ENCODE measurements around the gene PHPT1.

The PHPT1 gene

DNA sequence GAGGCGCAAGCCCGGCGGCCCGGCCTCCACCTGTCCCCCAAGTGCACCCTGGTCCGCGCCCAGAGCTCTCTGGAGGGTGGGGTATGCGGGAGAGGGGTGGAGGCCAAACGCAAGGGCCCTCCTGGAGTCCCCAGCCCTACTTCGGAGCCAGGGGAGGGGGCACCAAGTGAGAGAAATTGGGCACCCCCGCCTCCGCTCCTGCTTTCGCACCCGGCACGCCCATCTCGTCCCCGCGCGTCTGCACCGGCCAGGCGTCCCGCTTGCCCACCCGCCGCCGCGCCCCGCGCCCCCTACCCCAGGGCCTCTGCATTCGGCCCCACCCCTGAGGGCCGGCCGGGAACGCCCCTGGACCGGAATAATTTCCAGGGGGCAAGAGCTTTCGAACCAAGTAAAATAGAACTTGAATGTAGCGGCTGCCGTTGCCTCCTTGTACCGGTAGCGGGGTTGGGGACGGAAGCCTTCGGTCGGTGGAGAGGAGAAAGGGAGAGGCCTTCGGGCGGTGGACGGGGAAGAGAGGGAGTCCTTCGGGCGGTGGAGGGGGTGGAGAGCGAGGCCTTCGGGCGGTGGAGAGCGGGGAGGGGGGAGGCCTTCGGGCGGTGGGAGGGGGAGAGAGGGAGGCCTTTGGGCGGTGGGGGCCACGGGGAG, 694 bp upstream of the PHPT1 start:
- DNase-seq, result no peak

DNA sequence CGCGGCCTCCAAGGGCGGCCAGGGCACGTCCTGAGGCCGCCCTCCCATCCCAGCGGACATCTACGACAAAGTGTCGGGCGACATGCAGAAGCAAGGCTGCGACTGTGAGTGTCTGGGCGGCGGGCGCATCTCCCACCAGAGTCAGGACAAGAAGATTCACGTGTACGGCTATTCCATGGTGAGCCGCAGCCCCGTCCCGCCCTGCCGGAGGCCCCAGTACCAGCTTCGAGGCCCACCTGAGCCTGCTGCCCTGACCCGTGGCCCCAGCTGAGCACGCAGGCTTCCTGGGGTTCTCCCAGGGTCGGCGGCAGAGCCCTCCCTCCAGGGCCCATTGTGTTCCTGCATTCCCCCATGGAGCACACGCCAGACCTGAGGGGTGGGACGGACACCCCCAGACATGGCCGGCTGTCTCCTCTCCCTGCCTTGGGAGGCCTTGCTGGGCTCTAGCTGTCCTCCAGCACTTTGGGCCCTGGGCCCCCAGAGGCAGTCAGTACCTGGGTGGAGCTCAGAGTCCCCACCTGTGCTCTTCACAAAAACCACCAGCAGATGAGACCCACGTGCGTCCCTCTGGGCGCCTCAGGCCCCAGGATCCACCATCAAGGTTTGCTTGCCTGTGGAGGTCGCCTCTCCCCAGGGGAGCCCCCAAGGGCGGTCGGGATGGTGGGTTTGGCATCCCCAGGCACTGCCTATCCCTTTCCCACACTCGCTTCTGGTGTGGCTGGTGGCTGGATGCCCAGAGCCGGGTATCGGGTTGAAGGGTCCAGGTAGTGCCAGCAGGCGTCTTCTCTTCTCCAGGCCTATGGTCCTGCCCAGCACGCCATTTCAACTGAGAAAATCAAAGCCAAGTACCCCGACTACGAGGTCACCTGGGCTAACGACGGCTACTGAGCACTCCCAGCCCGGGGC, 1.0 kb downstream of the PHPT1 start:
- DNase-seq, result no peak

DNA sequence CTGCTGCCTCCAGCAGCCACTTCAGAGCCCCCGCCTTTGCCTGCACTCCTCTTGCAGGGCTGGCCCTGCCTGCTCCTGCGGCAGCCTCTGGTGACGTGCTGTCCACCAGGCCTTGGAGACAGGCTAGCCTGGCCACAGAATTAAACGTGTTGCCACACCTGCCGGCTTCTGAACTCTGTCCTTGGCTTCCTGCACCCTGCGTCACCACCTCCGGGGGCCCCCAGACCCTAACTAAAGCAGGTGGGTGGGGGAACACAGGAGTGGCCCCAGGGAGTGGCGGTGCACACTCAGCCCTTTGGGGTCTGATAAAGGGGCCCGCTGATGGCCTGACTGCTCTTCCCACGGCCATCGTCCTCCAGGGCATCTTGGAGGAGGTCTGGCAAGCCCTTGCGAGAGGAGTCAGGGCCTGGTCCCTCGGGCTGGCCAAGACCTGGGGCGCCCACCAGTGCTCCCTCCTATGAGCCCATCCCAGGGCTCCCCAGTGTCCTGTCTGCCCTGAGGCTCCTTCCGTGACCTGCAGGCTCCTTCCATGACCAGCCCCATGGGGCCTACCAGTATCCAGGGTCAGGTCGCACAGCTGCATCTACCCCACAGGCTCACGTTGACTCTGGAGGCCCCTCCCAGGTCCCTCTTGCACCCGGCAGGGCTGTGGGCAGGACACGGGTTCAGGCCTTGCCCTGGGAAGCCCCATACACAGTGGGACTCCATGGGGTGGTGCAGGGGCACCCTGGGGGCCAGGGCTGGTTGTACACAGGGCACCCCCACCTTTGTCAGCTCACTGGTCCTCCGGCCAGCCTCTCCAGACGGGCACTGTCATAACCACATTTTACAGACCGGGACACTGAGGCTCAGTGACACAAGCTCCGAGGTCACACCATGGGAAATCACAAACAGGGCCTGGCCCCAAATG, 1.9 kb downstream of the PHPT1 start:
- DNase-seq, result no peak

DNA sequence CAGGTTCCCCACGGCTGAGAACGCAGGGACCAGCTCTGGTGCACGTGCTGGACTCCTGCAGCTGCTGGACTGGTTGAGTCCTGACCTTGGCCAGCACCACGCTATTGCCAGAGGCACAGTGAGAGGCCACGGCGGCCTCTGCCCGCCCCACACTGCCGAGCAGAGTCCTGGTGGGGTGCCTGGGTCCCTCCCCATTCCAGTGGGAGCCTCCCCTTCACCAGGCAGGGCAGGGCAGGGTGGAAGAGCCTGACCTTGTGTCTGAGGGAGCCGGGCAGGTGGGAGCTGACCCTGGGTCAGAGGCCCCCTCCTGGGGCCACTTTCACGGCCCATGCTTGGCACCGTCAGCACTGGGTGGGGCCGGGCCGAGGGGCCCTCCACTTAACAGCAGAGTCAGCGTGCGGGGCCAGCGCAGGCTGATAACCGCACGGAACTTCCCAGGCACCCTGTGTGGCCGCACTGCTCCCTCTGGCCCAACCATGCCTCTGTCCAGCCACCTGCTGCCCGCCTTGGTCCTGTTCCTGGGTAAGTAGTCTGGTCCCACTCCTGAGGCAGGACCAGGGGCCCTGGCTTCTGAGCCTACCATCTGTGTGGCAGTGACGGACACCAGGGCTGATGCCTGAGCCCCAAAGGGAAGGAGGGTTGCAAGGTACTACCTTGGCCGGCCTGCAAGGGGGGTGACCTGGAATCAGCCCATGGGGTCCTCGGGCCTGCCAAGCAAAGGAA, 2.9 kb downstream of the PHPT1 start, which contains the start of gene MAMDC4:
TSS of gene MAMDC4 (plus strand) at position 406 of the 723 bp plus-strand sequence. CDS start at position 477, 71 bp downstream.
- no peak for DNase-seq

DNA sequence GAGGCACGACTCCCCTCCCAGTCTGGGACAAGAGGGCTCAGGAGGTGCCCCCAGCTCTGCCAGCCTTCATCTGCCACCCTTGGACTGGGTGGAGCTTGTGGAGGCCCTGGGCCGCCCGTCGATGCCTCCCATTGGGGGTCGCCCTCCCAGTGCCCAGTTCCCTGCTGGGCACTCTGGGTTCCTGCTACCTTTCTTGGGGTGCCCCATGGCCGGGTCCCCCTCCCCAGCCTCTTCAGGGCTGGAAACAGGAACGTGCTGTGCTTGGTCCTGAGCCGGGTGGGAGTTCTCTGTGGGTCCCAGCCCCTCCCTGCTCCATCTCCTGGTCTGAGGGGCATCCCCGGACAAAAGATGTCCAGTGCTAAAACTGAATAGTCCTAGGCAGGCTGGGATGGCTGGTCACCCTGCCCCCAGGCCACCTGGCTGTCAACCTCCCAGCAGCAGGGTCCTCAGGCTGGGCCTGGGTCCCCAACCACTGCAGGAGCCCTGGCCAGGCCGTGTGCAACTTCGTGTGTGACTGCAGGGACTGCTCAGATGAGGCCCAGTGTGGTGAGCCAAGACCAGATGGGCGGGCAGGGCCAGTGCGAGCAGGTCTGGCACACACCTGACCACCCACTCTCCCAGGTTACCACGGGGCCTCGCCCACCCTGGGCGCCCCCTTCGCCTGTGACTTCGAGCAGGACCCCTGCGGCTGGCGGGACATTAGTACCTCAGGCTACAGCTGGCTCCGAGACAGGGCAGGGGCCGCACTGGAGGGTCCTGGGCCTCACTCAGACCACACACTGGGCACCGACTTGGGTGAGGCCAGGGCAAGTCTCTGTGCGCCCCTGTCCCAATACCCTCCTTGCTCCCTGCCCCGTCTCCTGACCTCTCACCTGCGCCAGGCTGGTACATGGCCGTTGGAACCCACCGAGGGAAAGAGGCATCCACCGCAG, 3.7 kb downstream of the PHPT1 start:
- DNase-seq, result no peak

DNA sequence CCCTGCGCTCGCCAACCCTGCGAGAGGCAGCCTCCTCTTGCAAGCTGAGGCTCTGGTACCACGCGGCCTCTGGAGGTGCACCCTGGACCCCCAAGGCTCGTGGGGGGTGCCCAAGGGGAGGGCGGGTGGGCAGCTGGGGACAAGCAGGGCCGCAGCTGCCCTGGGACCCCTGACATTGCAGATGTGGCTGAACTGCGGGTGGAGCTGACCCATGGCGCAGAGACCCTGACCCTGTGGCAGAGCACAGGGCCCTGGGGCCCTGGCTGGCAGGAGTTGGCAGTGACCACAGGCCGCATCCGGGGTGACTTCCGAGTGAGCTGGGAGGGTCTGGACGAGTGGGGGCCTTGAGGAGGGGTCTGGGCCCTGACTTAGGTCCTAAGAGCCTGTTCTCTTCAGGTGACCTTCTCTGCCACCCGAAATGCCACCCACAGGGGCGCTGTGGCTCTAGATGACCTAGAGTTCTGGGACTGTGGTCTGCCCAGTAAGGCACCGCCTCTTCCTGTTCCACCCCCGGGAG, 4.4 kb downstream of the PHPT1 start:
- no peak for DNase-seq

DNA sequence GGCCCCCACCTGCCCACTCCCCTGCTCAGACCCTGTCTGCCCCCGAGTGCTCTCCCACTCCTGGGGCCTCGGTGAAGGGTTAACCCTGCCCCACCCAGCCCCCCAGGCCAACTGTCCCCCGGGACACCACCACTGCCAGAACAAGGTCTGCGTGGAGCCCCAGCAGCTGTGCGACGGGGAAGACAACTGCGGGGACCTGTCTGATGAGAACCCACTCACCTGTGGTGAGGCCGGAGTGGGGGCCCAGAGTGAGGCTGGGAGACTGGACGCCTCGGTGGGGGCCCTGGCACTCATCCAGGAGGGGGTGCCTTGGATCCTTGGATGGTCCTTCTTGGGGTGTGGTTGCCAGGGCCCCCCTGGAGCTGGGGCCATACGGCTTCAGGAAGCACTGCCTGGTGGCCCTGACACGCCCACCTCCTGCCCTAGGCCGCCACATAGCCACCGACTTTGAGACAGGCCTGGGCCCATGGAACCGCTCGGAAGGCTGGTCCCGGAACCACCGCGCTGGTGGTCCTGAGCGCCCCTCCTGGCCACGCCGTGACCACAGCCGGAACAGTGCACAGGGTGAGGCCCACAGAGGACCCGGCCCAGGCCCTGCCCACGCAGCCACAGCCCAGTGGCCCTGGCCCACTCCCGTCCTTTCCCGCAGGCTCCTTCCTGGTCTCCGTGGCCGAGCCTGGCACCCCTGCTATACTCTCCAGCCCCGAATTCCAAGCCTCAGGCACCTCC, 5.1 kb downstream of the PHPT1 start:
- no peak for DNase-seq

DNA sequence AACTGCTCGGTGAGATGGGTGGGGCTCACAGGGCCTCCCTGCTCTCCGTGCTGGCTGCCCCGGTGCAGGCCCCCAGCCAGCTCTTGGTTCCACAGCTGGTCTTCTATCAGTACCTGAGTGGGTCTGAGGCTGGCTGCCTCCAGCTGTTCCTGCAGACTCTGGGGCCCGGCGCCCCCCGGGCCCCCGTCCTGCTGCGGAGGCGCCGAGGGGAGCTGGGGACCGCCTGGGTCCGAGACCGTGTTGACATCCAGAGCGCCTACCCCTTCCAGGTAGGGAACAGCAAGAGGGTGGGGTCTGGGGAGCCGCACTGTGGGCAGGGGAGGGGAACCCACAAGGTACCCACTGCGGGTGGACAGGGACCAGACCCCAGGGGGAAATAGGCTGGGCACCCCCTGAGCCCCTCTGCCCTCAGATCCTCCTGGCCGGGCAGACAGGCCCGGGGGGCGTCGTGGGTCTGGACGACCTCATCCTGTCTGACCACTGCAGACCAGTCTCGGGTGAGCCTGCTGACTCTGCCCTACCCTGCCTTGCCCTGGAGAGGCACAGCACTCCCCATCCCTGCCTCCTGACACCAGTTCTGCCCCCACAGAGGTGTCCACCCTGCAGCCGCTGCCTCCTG, 5.7 kb downstream of the PHPT1 start:
- no peak for DNase-seq

DNA sequence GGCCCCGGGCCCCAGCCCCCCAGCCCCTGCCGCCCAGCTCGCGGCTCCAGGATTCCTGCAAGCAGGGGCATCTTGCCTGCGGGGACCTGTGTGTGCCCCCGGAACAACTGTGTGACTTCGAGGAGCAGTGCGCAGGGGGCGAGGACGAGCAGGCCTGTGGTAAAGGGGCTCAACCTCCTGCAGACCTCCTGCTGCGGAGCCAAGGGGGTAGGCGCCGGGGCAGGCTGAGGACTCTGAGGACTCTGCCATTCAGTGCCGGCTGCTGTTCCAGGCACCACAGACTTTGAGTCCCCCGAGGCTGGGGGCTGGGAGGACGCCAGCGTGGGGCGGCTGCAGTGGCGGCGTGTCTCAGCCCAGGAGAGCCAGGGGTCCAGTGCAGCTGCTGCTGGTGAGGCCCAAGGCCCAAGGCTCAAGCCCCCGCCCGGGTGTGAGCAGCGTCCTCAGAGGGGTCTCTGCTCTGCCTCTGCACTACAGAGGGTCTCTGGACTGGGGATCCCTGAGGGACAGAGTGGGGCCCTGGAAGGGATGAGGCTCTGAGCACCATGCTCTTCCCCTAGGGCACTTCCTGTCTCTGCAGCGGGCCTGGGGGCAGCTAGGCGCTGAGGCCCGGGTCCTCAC, 6.4 kb downstream of the PHPT1 start:
- DNase-seq, result no peak

DNA sequence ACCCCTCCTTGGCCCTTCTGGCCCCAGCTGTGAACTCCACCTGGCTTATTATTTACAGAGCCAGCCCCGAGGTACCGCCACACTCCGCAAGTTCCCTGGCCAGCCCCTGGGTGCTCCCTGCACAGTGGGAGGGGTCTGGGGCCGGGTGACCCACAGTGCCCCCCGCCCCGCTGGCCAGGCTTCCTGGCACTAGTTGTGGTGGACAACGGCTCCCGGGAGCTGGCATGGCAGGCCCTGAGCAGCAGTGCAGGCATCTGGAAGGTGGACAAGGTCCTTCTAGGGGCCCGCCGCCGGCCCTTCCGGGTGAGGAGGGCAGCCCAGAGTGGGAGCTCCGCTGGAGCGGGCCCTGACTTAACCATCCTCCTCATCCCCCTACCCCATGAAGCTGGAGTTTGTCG, 6.9 kb downstream of the PHPT1 start:
- DNase-seq, result no peak

DNA sequence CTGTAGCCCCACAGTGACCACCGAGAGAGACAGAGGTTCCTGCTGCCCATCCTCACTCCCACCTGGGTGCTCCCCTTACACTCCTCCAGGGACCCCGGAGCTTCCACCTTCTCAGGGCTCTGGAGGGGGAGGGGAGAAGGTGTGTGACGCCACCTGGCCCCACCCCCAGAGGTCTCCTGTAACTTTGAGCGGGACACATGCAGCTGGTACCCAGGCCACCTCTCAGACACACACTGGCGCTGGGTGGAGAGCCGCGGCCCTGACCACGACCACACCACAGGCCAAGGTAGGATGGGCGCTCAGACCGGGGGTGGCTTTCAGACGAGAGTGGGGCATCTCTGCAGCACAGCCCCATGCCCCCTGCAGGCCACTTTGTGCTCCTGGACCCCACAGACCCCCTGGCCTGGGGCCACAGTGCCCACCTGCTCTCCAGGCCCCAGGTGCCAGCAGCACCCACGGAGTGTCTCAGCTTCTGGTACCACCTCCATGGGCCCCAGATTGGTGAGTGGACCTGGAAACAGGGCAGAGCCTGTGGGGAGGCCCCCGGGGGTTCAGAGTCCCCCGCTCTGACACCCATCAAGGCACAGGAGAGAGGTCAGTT, 7.4 kb downstream of the PHPT1 start:
- DNase-seq, result no peak

DNA sequence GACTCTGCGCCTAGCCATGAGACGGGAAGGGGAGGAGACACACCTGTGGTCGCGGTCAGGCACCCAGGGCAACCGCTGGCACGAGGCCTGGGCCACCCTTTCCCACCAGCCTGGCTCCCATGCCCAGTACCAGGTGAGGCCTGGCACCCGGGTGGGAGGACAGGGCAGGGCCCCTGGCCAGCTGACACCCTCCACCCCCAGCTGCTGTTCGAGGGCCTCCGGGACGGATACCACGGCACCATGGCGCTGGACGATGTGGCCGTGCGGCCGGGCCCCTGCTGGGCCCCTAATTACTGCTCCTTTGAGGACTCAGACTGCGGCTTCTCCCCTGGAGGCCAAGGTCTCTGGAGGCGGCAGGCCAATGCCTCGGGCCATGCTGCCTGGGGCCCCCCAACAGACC, 8.0 kb downstream of the PHPT1 start:
- DNase-seq, result no peak

DNA sequence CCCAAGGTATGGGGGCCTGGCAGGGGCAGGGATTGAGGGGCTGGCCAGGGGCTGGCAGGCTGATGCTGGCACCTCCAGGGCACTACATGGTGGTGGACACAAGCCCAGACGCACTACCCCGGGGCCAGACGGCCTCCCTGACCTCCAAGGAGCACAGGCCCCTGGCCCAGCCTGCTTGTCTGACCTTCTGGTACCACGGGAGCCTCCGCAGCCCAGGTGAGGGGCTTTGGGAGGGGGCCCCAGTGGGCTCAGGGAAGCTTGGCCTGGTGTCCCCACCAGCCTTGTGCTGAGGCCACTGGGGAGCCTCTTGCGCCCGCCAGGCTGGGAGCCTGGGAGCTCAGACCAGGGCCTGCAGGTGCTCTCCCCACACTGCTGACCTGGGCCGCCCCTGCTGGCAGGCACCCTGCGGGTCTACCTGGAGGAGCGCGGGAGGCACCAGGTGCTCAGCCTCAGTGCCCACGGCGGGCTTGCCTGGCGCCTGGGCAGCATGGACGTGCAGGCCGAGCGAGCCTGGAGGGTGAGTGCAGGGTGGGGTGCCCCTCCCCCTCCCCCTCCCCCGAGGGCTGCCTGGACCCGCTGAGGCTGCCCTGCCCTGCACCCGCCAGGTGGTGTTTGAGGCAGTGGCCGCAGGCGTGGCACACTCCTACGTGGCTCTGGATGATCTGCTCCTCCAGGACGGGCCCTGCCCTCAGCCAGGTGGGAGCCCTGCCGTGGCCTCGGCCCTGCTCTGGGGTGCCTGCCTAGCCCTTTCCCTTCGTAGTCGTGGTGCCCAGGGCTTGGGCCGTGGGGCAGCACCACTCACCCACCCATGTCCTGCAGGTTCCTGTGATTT, 8.6 kb downstream of the PHPT1 start:
- no peak for DNase-seq

DNA sequence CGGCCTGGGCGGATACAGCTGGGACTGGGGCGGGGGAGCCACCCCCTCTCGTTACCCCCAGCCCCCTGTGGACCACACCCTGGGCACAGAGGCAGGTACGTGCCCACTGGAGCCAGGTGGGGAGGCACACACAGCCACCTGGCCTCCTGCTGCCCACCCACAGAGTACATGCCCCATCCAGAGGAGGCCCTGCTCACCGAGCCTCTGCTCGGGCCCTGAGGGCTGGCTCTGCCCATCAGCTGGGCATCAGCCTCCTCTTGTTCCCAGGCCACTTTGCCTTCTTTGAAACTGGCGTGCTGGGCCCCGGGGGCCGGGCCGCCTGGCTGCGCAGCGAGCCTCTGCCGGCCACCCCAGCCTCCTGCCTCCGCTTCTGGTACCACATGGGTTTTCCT, 9.2 kb downstream of the PHPT1 start:
- DNase-seq, result no peak

DNA sequence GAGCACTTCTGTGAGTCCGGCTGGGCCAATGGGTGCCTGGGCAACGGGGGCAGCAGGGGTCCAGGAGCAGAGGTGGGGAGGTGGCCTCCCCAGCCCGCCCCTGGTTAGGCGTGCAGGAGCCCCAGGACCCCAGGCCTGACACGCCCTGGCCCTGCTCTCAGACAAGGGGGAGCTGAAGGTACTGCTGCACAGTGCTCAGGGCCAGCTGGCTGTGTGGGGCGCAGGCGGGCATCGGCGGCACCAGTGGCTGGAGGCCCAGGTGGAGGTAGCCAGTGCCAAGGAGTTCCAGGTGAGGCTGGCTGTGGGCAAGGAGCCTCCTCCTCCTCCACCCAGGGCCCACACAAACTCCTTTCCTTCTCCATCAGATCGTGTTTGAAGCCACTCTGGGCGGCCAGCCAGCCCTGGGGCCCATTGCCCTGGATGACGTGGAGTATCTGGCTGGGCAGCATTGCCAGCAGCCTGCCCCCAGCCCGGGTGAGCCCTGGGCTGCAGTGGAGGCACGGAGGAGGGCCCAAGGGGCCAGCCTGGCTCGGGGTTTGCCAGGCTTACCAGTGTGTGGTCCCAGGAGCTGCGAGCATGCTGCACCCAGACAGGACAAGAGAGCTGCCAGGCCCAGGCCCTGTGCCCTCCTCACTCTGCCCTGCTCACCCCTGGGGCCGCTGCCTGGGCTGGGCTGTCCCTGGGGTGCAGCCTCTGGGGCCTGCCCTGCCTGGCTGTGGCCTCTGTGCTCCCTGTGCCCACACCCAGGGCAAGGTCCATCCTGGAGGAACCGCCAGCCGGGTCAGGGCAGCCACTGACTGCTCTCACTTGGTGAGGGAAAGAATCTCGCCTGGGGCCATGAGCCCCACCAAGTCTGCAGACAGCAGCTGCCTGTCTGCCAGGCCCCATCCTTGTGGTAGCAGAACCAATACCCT, 9.9 kb downstream of the PHPT1 start:
- DNase-seq, result no peak

DNA sequence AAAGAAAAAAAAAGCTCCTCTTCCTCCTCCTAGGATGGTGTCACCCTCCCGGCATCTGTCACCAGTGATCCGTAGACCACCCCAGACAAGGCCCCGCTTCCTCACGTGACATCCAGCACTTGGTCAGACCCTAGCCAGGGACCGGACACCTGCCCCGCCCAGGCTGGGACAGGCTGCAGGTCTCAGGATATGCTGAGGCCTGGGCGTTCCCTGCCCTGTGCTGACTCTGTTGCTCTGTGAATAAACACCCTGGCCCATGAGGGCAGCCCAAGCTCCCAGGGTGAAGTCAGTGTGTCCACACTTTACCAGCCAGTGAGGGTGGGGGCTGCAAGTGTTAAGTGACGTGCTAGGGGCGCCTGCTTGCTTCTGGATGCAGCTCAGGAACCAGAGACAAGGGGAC, 11.3 kb downstream of the PHPT1 start:
- DNase-seq, result no peak

Measured in fibroblast of skin of back (primary cell).